AG04450 (cell line): Measurements from ENCODE around the gene FGFBP2. TPM values are rescaled to one million over a fixed set of nuclear protein-coding genes. Genes with fewer than 3 reads are reported as not detected.

Source experiments
- CTCF ChIA-PET: fragments of 300-600, 350-600 bp; formaldehyde crosslinking; extraction: SDS; loops from one replicate; lab custom pipeline; 2022; ENCODE audit warnings: antibody characterized with exemption, inconsistent platforms; lab: Charles Lee
- POLR2A ChIA-PET: fragments of 350-600 bp; formaldehyde crosslinking; extraction: SDS; loops from one replicate; lab custom pipeline; 2021; ENCODE audit warnings: antibody characterized with exemption, inconsistent platforms; lab: Yijun Ruan, JAX
- DNase-seq: peaks from one replicate; pipeline ENCODE4 v3.0.0-alpha.2; 2011; ENCODE audit warnings: low read depth, low spot score
- H3K27ac ChIP-seq: one replicate; pipeline ENCODE4 v1.5.1; 2012; ENCODE audit warnings: low read depth, low read length, control low read depth
- H3K27me3 ChIP-seq: one replicate; pipeline ENCODE4 v1.6.0; 2012; ENCODE audit warnings: low read length; ENCODE audit not compliant: control insufficient read depth, insufficient read depth
- H3K4me3 ChIP-seq: 2 replicates; pipeline ENCODE4 v1.5.1; 2011; ENCODE audit warnings: mild to moderate bottlenecking, low read depth, low read length, control low read depth
- H3K9me3 ChIP-seq: 2 replicates; pipeline ENCODE4 v1.5.1; 2012; ENCODE audit warnings: low read length; ENCODE audit not compliant: control insufficient read depth, insufficient read depth
- polyA plus RNA-seq: library from polyadenylated mRNA; depleted of rRNA; stranded (reverse); fragments of >200 nt; gene quantifications from 2 replicates; pipeline ENCODE4 v1.2.3, GENCODE V29; 2011
- TF ChIP-seq, protein P1 (sequence below): IDR thresholded peaks from 2 replicates; pipeline ENCODE4 v1.5.1; 2011; ENCODE audit warnings: low read depth, low read length, control low read depth, inconsistent platforms

The FGFBP2 gene
- polyA plus RNA-seq, 1 experiment: not detected

- TF ChIP-seq, protein P1, sequence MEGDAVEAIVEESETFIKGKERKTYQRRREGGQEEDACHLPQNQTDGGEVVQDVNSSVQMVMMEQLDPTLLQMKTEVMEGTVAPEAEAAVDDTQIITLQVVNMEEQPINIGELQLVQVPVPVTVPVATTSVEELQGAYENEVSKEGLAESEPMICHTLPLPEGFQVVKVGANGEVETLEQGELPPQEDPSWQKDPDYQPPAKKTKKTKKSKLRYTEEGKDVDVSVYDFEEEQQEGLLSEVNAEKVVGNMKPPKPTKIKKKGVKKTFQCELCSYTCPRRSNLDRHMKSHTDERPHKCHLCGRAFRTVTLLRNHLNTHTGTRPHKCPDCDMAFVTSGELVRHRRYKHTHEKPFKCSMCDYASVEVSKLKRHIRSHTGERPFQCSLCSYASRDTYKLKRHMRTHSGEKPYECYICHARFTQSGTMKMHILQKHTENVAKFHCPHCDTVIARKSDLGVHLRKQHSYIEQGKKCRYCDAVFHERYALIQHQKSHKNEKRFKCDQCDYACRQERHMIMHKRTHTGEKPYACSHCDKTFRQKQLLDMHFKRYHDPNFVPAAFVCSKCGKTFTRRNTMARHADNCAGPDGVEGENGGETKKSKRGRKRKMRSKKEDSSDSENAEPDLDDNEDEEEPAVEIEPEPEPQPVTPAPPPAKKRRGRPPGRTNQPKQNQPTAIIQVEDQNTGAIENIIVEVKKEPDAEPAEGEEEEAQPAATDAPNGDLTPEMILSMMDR: no peak
- Histone ChIP-seq H3K9me3 (no peaks in the 10 kb centered on the region), H3K27me3 (peaks cover 41% of the 10 kb centered on the region), H3K4me3 (no peak overlapping the region), H3K27ac (no peak overlapping the region)
- DNase-seq: no peak
- ChIA-PET POLR2A (no interaction called here), CTCF (interaction anchor here (3.6 kb wide), 1 partner anchor 55 kb away, joined by 14 read pairs; no protein-coding TSS in a partner anchor)
Observed at GRCh38 chr4:15938182-15938581, 24.8 kb downstream of the FGFBP2 start.

GRCh38 chr4:15936495-15936894, 26.5 kb downstream of the FGFBP2 start:
- Histone ChIP-seq H3K4me3 (no peak overlapping the region), H3K27me3 (peaks cover 41% of the 10 kb centered on the region), H3K9me3 (no peaks in the 10 kb centered on the region), H3K27ac (no peak overlapping the region)
- no peak for DNase-seq
- TF ChIP-seq, protein P1: no peak
- ChIA-PET CTCF (interaction anchor here (1.1 to 3.6 kb wide), 2 partner anchors 20 to 54 kb away, joined by 4 to 14 read pairs; no protein-coding TSS in a partner anchor), POLR2A (no interaction called here)

DNA sequence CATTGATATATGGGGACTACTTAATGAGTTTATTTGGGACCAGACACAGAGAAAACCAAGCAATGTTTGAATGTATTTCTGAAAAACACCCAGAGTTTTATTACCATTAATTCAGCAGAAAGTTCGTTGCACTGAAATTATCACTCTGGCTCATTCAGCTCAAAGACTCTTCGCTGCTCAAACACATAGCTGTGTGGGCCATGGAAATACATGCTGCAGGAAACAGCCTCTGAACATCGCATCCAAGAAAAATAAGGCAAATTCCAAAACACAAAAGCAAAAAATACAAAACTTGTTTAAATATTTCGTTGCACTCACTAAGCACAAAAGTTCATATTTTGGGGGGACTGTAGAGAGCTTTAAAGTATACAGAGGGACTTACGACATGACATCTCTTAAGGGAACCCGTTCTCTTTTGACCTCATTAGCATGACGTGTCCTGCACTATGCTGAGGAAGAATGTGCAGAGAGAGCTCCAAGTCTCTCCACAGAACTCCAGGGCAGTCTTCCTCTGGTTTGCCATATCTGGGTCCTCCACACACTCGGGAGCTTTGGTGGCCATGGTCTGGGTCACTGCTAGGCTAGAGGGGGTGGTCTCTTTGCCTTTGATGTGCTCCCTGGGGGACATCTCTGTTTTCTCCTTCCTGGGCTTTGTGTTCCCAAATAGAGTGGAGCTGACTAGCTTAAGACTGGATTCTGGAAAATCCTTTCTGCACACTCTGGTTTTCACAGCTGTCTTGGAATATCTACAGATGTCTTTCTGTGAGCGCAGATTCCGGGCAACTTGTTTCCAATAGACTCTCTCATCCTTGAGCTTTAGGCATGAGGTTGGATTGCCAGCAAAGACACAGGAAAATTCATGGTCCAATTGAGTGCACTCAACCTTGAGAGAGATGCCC, 27.2 kb downstream of the FGFBP2 start:
- Histone ChIP-seq H3K27me3 (peaks cover 38% of the 10 kb centered on the region), H3K27ac (no peak overlapping the region), H3K4me3 (no peak overlapping the region), H3K9me3 (no peaks in the 10 kb centered on the region)
- ChIA-PET CTCF (interaction anchor here (1.1 to 3.6 kb wide), 2 partner anchors 20 to 53 kb away, joined by 4 to 14 read pairs; no protein-coding TSS in a partner anchor), POLR2A (no interaction called here)
- no peak for DNase-seq
- TF ChIP-seq, protein P1: no peak

GRCh38 chr4:15934259-15934658, 28.7 kb downstream of the FGFBP2 start:
- Histone ChIP-seq H3K9me3 (no peaks in the 10 kb centered on the region), H3K27ac (no peak overlapping the region), H3K4me3 (no peak overlapping the region), H3K27me3 (peaks cover 41% of the 10 kb centered on the region)
- no peak for DNase-seq
- TF ChIP-seq, protein P1: no peak
- POLR2A ChIA-PET: no interaction called here
- CTCF ChIA-PET: no interaction called here
